ENCODE measurements around the gene GFPT2.

DNA sequence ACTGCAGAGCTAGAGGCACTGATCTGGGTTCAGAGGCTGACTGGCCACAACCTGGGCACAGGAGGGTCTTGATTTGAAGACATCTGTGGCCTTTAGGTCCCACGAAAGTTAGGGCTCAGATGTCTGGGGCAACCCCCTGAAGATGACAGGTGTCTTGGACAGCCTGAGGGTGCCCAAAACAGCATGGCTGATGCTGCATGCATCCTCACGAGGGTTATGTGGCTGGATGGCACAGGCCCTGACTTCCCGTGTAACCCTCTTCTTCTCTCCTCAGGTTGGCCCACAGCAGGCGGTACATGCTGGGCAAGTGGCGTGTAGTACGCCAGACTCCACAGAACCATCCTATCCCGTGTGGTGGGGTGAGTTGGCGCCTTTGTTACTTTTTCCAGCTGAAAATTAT lies 29.8 kb upstream of the GFPT2 start:
- TF ChIP-seq CTCF (IDR thresholded peaks at IDR 0.05) (no peak), POLR2A (IDR thresholded peaks at IDR 0.05) (no peak)
